GM21529 (cell line): ENCODE measurements around the gene TAMM41.
A peak's percentile ranks its signal among the peaks of the same experiment; 100 is the strongest.
"Not testable (repeated sequence)": the region's sequence is repeated elsewhere in the genome, so short reads cannot be mapped to it uniquely, and the experiment has no call there.

Experiments used
- ATAC-seq: cut with Tn5 transposase; IDR thresholded peaks from one replicate; pipeline ENCODE4 v1.9.1; 2021; ENCODE audit not compliant: unreplicated experiment

TAMM41 gene

GRCh38 chr3:11769704-11770476, 76.8 kb downstream of the TAMM41 start:
- peak; percentile 7 for ATAC-seq

GRCh38 chr3:11768604-11769003, 78.1 kb downstream of the TAMM41 start:
- no peak for ATAC-seq

- no peak for ATAC-seq
Measured at GRCh38 chr3:11764931-11765363, 81.7 kb downstream of the TAMM41 start.

DNA sequence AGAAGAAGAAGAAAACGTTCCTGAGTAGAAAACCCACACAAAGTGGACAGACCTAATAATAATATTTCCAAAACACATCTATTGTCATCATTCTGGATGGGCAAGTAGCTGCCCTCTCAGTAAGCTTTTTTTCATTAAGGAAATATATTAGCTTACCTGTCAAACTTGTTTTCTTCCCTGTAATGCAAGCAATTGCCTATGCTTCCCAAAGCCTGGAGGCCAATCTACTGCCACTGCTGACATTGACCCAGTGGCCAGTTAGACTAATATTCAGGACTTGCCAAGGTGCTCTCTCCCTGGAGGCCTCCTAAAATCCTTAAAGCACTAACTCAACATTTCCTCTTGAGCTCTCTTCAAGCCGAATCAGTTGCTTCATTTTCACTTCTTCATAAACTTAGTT, 86.7 kb downstream of the TAMM41 start:
- ATAC-seq = no peak

DNA sequence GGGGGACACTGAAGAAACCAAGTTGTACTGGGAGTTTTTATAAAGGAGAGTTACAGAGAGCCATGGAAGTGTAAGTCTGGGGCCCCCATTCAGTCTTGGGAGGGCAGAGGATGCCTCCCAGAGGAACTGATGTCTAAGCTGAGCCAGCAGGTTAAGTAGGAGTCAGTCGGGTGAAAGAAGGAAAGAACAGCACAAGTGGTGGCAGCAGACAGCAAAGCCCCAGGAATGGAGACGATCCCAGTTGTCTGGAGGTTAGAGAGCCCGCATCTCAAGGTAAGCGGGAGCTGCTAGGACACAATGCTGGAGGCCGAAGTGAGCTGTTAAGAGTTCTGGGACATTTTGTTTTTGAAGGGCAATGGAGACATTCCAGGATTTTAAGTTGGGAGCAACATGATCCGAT, 88.8 kb downstream of the TAMM41 start:
- no peak for ATAC-seq

DNA sequence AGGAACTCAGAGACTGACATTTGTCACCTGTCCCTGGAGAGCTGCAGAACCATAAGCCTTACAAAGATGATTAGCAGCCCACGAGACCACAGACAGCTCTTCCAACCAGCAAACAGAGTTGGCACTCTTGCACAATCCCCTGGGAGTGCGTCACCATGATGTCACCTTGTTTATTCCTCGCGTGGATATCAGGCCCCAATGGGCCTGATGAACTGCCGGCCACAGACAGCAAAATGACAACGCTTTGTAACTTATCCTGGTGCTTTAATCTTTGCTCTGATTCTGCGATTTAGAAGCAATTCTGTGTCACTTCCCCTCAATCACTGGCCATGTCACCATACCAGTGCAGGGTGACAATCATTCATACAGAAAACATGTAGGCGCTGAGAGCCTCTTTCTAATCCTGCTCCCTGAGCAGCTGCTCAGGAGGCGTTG, 89.2 kb downstream of the TAMM41 start:
- no peak for ATAC-seq

GRCh38 chr3:11755276-11755675, 91.4 kb downstream of the TAMM41 start:
- no peak for ATAC-seq

DNA sequence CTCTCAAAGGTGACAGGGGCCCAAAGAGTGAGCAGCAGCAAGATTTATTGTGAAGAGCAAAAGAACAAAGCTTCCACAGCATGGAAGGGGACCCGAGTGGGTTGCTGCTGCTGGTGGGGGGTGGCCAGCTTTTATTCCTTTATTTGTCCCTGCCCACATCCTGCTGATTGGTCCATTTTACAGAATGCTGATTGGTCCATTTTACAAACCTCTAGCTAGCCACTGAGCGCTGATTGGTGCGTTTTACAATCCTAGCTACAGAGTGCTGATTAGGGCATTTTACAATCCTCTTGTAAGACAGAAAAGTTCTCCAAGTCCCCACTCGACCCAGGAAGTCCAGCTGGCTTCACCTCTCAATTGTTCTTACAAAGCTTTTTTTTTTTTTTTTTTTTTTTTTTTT, 94.4 kb downstream of the TAMM41 start:
- ATAC-seq = not testable (repeated sequence)

DNA sequence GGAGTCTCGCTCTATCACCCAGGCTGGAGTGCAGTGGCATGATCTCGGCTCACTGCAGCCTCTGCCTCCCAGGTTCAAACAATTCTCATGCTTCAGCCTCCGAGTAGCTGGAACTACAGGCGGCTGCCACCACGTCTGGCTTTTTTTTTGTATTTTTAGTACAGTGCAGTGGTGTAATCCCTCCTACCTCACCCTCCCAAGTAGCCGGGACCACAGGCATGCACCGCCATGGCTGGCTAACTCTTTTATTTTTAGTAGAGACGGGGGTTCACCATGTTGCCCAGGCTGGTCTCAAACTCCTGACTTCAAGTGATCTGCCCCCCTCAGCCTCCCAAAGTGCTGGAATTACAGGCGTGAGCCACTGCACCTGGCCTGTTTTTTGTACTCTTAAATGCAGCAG, 98.4 kb downstream of the TAMM41 start:
- not testable (repeated sequence) for ATAC-seq
